GM12892 (cell line): Measurements from ENCODE around the gene PRKAG2.
A peak's percentile ranks its signal among the peaks of the same experiment; 100 is the strongest.

Experiments
- DNase-seq: peaks from one replicate; pipeline ENCODE4 v3.0.0; 2011; ENCODE audit not compliant: insufficient read length
- FAIRE-seq: peaks from 2 replicates; lab custom pipeline; 2011; peaks lifted over from hg19 to GRCh38; lab: Jason Lieb, UNC
- POLR2A ChIP-seq: IDR thresholded peaks from 2 replicates; pipeline ENCODE4 v1.6.1; 2011; ENCODE audit warnings: low read depth, low read length, control low read depth
- POLR2AphosphoS5 ChIP-seq: IDR thresholded peaks from 2 replicates; pipeline ENCODE4 v1.6.1; 2011; ENCODE audit warnings: low read depth, low read length, control low read depth
- TAF1 ChIP-seq: IDR thresholded peaks from 2 replicates; pipeline ENCODE4 v1.6.1; 2011; ENCODE audit warnings: low read depth, mild to moderate bottlenecking, control low read depth, low read length, borderline replicate concordance

Gene PRKAG2

GRCh38 chr7:151731022-151731441 is 145.9 kb downstream of the PRKAG2 start:
- no peak for TF ChIP-seq TAF1
- TF ChIP-seq POLR2AphosphoS5, result no peak
- TF ChIP-seq POLR2A, result no peak
- DNase-seq (no peak), FAIRE-seq (no peak)

- DNase-seq (no peak), FAIRE-seq (no peak)
- TF ChIP-seq TAF1 (no peak), POLR2A (no peak), POLR2AphosphoS5 (no peak)
Observed at GRCh38 chr7:151730591-151730990, 146.3 kb downstream of the PRKAG2 start.

GRCh38 chr7:151729521-151729921 is 147.4 kb downstream of the PRKAG2 start:
- no peak for TF ChIP-seq POLR2AphosphoS5
- no peak for TF ChIP-seq POLR2A
- TF ChIP-seq TAF1, result no peak
- DNase-seq (no peak), FAIRE-seq (no peak)

- TF ChIP-seq POLR2A (no peak), POLR2AphosphoS5 (no peak), TAF1 (no peak)
- no peak for FAIRE-seq
- no peak for DNase-seq
Observed at GRCh38 chr7:151728746-151729145, 148.2 kb downstream of the PRKAG2 start.

GRCh38 chr7:151728286-151728660 is 148.6 kb downstream of the PRKAG2 start:
- DNase-seq (no peak), FAIRE-seq (no peak)
- TF ChIP-seq POLR2A (no peak), TAF1 (no peak), POLR2AphosphoS5 (no peak)

- DNase-seq (no peak), FAIRE-seq (peak; percentile 42)
- no peak for TF ChIP-seq POLR2A
- no peak for TF ChIP-seq POLR2AphosphoS5
- TF ChIP-seq TAF1, result no peak
Observed at GRCh38 chr7:151727579-151728285, 149.2 kb downstream of the PRKAG2 start.

GRCh38 chr7:151726652-151727578 is 150.0 kb downstream of the PRKAG2 start:
- FAIRE-seq, result no peak
- DNase-seq, result no peak
- TF ChIP-seq POLR2AphosphoS5 (no peak), POLR2A (no peak), TAF1 (no peak)

GRCh38 chr7:151725844-151726651 is 150.9 kb downstream of the PRKAG2 start:
- FAIRE-seq (no peak), DNase-seq (no peak)
- no peak for TF ChIP-seq POLR2AphosphoS5
- no peak for TF ChIP-seq POLR2A
- TF ChIP-seq TAF1, result no peak

- DNase-seq, result no peak
- TF ChIP-seq TAF1 (no peak), POLR2AphosphoS5 (no peak), POLR2A (no peak)
- no peak for FAIRE-seq
Observed at GRCh38 chr7:151724920-151725584, 151.9 kb downstream of the PRKAG2 start.

GRCh38 chr7:151724250-151724915 is 152.5 kb downstream of the PRKAG2 start:
- TF ChIP-seq TAF1, result no peak
- DNase-seq (no peak), FAIRE-seq (no peak)
